Upper lobe of left lung (tissue), 4 donors: ENCODE measurements around the gene ZKSCAN5.
"Not testable (repeated sequence)": the region's sequence is repeated elsewhere in the genome, so short reads cannot be mapped to it uniquely, and the experiment has no call there.

Source experiments
- CTCF ChIP-seq, 6 experiments: fragments of 450-650 bp in 4 of 6; fragments of 200-600 bp in 2 of 6; sonication (generic) in 2 of 6; IDR thresholded peaks; one replicate each; pipeline ENCODE4 v1.5.1; 2016 to 2019; ENCODE audit warnings: antibody characterized with exemption in 6 of 6
- POLR2A ChIP-seq, 4 donors: fragments of 450-650 bp; IDR thresholded peaks; one replicate each; pipeline ENCODE4 v1.5.1; 2016 to 2017; ENCODE audit warnings: antibody characterized with exemption in 4 of 4, mild to moderate bottlenecking in 2 of 4
- POLR2AphosphoS5 ChIP-seq, 2 donors: sonication (generic); formaldehyde crosslinking; IDR thresholded peaks; one replicate each; pipeline ENCODE4 v1.5.1; 2017; ENCODE audit warnings: antibody characterized with exemption in 2 of 2

DNA sequence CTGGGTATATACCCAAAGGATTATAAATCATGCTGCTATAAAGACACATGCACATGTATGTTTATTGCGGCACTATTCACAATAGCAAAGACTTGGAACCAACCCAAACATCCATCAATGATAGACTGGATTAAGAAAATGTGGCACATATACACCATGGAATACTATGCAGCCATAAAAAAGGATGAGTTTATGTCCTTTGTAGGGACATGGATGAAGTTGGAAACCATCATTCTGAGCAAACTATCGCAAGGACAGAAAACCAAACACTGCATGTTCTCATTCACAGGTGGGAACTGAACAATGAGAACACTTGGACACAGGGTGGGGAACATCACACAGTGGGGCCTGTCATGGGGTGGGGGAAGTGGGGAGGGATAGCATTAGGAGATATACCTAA lies 45.1 kb downstream of the ZKSCAN5 start:
- TF ChIP-seq CTCF, POLR2A, POLR2AphosphoS5 (IDR thresholded peaks at IDR 0.05): not testable (repeated sequence)
